ENCODE data around the gene SH3RF1.

The SH3RF1 gene

GRCh38 chr4:169158046-169158445, 112.7 kb downstream of the SH3RF1 start:
- DNase-seq = no peak

GRCh38 chr4:169156392-169156791, 114.4 kb downstream of the SH3RF1 start:
- DNase-seq = no peak

- no peak for DNase-seq
Observed at GRCh38 chr4:169154121-169154520, 116.6 kb downstream of the SH3RF1 start.

GRCh38 chr4:169153481-169154087, 117.2 kb downstream of the SH3RF1 start:
- no peak for DNase-seq

GRCh38 chr4:169152899-169153298, 117.9 kb downstream of the SH3RF1 start:
- DNase-seq = no peak

GRCh38 chr4:169152098-169152497, 118.7 kb downstream of the SH3RF1 start:
- no peak for DNase-seq

- no peak for DNase-seq
Observed at GRCh38 chr4:169151671-169152070, 119.1 kb downstream of the SH3RF1 start.

- no peak for DNase-seq
Observed at GRCh38 chr4:169150806-169151205, 120.0 kb downstream of the SH3RF1 start.

- no peak for DNase-seq
Observed at GRCh38 chr4:169148885-169149284, 121.9 kb downstream of the SH3RF1 start.

- DNase-seq = no peak
Observed at GRCh38 chr4:169147191-169147590, 123.6 kb downstream of the SH3RF1 start.

- DNase-seq = no peak
Observed at GRCh38 chr4:169144061-169144600, 126.6 kb downstream of the SH3RF1 start.

- no peak for DNase-seq
Observed at GRCh38 chr4:169143335-169143734, 127.4 kb downstream of the SH3RF1 start.

GRCh38 chr4:169142906-169143305, 127.8 kb downstream of the SH3RF1 start:
- no peak for DNase-seq

- no peak for DNase-seq
Observed at GRCh38 chr4:169142391-169142790, 128.4 kb downstream of the SH3RF1 start.

- DNase-seq = no peak
Observed at GRCh38 chr4:169139021-169139420, 131.7 kb downstream of the SH3RF1 start.

- no peak for DNase-seq
Observed at GRCh38 chr4:169137558-169137920, 133.2 kb downstream of the SH3RF1 start.

- DNase-seq = no peak
Observed at GRCh38 chr4:169136796-169137557, 133.8 kb downstream of the SH3RF1 start.

- DNase-seq = no peak
Observed at GRCh38 chr4:169136330-169136729, 134.4 kb downstream of the SH3RF1 start.

GRCh38 chr4:169135776-169136175, 135.0 kb downstream of the SH3RF1 start:
- DNase-seq = no peak

GRCh38 chr4:169133932-169134331, 136.8 kb downstream of the SH3RF1 start:
- DNase-seq = no peak

GRCh38 chr4:169132561-169133305, 138.0 kb downstream of the SH3RF1 start:
- no peak for DNase-seq

GRCh38 chr4:169131556-169132208, 139.1 kb downstream of the SH3RF1 start:
- no peak for DNase-seq

GRCh38 chr4:169128902-169129301, 141.9 kb downstream of the SH3RF1 start:
- DNase-seq = no peak
